ENCODE data around the gene PIAS1.

PIAS1 gene

DNA sequence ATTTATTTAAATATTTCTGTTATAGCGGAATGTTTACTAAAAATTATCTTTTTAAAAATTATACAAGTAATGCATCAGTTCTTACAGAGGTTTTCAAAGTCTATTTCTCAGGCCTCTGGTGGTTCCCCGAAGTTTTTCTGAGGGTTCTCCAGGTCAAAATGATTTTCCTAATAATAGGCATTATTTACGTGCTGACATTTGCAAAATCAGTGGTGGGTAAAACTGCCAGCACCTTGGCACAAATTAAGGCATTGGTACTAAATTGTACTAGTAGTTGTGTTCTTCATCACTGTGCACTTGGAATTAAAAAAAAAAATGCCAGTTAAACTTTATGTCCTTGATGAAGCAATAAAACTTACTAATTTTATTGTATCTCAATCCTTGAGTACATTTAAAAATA, 9.5 kb downstream of the PIAS1 start:
- DNase-seq, result no peak

GRCh38 chr15:68073576-68074288, 19.6 kb downstream of the PIAS1 start:
- DNase-seq, result no peak

DNA sequence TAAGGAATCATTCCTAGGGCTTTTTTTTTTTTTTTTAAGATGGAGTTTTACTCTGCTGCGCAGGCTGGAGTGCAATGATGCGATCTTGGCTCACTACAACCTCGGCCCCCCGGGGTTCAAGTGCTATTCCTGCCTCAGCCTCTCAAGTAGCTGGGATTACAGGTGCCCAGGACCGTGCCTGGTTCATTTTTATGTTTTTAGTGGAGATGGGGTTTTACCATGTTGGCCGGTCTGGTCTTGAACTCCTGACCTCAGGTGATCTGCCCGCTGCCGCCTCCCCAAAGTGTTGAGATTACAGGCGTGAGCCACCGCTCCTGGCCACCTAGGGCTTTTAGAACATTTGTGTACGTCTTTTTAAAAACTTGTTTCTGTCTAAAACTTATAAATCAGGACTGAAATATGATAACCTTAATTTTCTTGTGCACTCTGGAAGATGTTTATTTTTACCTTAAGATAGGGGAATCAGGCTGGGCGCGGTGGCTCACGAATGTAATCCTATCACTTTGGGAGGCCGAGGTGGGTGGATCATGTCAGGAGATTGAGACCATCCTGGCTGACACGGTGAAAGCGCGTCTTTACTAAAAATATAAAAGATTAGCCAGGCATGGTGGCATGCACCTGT, 21.8 kb downstream of the PIAS1 start:
- no peak for DNase-seq

- no peak for DNase-seq
These were observed 24.2 kb downstream of the PIAS1 start for GRCh38 chr15:68078365-68078764.

GRCh38 chr15:68080334-68080733, 26.2 kb downstream of the PIAS1 start:
- no peak for DNase-seq

DNA sequence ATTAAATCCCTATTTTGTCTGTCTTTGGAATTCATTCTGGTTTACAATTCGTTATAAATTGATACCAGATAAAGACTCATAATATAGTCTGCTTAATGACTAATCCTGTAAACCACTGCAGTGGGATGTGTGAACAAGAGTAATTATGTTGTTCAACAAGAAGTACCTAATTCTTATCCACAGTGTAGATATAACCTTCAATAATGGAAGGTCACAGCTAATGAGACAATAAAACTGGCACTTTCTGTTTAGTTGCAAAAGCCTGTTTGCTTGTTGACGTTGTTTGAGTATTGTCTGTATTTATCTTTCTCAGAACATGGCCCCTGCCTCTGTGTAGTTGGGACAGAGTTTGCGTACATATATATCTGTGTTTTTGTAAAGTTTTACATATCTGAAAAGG, 26.7 kb downstream of the PIAS1 start:
- DNase-seq, result no peak

DNA sequence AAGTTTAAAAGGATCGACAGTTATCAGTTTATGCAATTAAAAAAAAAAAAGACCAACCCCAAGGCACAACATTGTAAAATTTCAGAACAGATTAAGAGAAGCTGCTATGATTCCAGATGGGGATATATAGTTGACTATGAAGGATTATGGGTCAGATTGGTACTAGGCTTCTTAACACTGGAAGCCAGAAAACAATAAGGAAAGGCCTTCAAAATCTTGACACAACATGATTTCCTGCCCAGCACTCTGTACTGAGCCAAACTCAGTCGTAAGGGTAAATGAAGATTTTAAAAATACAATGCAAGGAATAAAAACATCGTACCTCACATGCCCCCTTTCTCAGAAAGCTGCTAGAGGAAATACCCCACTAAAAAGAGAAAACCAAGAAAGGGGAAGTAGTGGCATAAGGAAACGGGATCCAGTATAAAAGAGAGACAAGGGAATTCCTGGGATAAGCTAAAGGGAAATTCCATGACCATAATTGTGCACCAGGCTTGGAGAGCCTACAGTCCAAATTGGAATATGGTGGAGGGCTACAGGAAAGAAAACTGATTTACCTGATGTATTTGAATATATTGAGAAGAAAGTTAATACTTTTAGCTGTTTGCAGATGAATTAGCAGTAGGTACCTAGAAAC, 27.9 kb downstream of the PIAS1 start:
- DNase-seq, result no peak

DNA sequence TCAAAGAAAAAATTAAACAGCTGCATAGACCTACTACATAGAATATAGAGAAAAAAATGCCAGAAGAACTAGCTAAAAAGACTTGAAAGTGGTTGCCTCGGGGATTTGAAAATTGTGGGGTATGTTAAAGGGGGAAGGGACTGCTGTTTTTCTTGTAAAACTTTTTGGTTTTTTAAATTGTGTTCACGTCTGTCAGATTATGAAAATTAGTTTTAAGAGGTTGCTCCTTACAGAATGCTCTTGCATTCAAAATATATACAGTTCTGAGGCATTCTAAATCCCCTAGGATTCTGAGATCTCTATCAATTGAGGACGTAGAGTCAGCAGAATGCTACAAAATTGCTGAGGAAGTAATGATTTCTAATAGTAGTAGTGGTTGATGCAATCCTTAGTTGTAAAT, 28.6 kb downstream of the PIAS1 start:
- no peak for DNase-seq

GRCh38 chr15:68083463-68083862, 29.3 kb downstream of the PIAS1 start:
- no peak for DNase-seq

DNA sequence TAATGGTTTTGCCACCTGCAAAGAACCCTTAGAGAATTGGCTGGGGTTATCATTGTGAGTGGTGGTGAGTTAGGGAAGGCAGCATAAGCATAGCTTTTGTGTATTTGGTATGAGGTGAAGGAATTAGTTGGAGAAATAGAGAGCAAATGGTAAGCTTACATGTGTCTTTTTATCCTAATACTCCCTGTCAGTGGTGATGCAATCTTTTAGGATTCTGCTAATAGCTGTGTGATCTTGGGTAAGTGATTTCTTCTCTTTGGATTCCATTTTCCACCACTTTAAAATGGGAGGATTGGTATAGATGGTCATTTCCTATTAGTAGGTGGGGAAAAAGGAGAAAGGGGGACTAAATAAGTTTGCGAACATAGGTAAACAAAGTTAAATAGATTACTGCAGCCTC, 30.9 kb downstream of the PIAS1 start:
- no peak for DNase-seq

- no peak for DNase-seq
These were observed 37.6 kb downstream of the PIAS1 start for GRCh38 chr15:68091743-68092142.

- no peak for DNase-seq
These were observed 42.0 kb downstream of the PIAS1 start for GRCh38 chr15:68096099-68096498.

DNA sequence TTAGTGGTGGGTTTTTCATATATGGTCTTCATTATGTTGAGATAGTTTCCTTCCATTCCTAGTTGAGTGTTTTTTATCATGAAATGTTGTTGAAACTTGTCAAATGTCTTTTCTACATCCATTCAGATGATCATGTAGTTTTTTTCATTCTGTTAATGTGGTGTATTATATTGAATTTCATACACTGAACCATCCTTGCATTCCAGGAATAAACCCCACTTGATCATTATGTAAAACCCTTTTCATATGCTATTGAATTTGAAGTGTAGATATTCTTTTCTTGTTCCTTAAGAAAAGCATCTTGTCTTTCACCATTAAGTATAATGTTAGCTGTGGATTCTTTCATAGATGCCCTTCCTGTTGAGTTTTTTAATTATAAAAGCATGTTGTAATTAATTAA, 42.9 kb downstream of the PIAS1 start:
- DNase-seq, result no peak

GRCh38 chr15:68098465-68098864, 44.4 kb downstream of the PIAS1 start:
- no peak for DNase-seq

DNA sequence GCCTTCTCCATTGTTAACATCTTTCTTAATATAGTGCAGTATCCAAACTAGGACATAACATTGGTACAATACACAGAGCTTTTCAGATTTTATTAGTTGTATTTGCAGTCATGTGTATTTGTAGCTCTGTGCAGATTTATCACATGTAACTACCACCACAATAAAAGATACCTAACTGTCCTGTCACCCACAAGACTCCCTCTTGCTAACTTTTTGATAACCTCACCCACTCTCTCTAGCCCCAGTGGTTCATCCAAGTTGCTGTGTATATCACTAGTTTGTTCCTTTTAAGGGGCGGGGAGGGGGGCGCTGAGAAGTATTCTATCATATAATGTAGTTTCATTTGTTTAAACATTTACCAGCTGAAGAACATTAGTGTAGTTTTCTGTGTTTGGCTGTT, 46.1 kb downstream of the PIAS1 start:
- DNase-seq, result no peak

DNA sequence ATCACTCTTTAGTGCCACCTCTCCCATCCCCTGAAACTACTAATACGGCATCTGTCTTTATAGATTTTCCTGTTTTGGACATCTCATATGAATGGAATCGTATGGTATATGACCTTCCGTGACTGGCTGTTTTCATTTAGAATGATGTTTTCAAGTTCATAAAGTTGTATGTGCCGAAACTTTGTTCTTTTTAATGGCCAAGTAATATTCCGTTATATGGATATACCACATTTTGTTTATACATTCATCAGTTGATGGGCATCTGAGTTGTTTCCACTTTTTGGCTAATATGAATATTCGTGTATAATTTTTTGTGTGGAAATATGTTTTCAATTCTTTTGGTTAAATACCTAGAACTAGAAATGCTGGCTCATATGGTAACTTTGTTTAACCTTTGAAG, 49.5 kb downstream of the PIAS1 start:
- no peak for DNase-seq

DNA sequence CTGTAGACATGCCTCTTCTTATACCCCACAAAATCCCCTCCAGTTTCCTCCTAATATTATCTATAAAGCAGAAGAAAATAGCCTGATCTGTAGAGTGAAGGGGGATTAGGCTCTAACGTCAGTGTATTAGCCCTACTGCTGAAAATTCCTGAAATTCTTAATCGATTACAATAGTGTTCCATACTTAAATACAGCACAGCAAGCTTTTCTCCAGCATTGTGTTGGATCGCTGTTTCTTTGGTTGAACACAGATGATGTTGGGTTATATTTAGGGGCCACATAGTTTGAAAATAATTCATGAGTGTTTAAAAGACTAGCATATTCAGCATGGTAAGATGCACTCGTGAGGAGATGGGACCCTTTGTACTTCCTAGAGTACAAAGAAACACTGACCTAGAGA, 52.5 kb downstream of the PIAS1 start:
- DNase-seq, result no peak

GRCh38 chr15:68107142-68107541, 53.0 kb downstream of the PIAS1 start:
- DNase-seq, result no peak

GRCh38 chr15:68112706-68113105, 58.6 kb downstream of the PIAS1 start:
- DNase-seq, result no peak

DNA sequence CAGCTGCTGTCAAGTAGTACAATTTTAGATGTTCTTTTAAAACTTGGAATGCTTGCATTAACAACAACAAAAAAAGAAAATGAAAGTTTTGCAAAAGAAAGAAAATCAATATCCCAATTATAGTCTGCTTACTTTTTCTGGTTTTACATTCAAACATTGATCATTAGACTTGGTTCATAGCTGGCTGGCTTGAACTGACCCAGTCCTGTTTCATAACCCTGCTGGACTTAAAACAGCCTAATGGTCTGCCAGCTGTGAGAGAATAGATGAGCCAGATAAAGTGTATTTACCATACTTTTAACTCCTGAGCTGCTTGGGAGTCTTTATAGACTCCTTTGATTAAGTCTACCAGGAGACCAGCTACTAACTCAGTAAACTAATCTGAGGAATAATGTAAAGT, 59.2 kb downstream of the PIAS1 start:
- no peak for DNase-seq

GRCh38 chr15:68113751-68114150, 59.6 kb downstream of the PIAS1 start:
- DNase-seq, result no peak

- DNase-seq, result no peak
These were observed 60.2 kb downstream of the PIAS1 start for GRCh38 chr15:68114356-68114755.

GRCh38 chr15:68114840-68115239, 60.7 kb downstream of the PIAS1 start:
- no peak for DNase-seq

- no peak for DNase-seq
These were observed 70.6 kb downstream of the PIAS1 start for GRCh38 chr15:68124700-68125099.

GRCh38 chr15:68126396-68126795, 72.3 kb downstream of the PIAS1 start:
- DNase-seq, result no peak

Data from stimulated activated CD4-positive, alpha-beta T cell treated with anti-CD3 and anti-CD28 coated beads, Interleukin-4, amount 100 ng/mL, for 1 hour (primary cell).